A549 (cell line): ENCODE data around the gene FAM149B1.

Experiments
- CHD2 ChIP-seq: fragments of 150-350 bp; IDR thresholded peaks from 2 replicates; pipeline ENCODE4 v1.6.1; 2014; ENCODE audit warnings: low read length; ENCODE audit not compliant: partially characterized antibody
- CTCF ChIP-seq: fragments of >200 bp; sonication (Bioruptor Twin); formaldehyde crosslinking; IDR thresholded peaks from 3 replicates; pipeline ENCODE4 v1.5.1; 2016
- JUNB ChIP-seq: fragments of >200 bp; sonication (Bioruptor Twin); formaldehyde crosslinking; IDR thresholded peaks from 2 replicates; pipeline ENCODE4 v1.6.1; 2016
- KDM1A ChIP-seq: fragments of 200-600 bp; sonication (generic); IDR thresholded peaks from 2 replicates; pipeline ENCODE4 v1.6.1; 2016; ENCODE audit warnings: low read depth, mild to moderate bottlenecking
- MAFK ChIP-seq: fragments of 450-650 bp; IDR thresholded peaks from 2 replicates; pipeline ENCODE4 v1.6.1; 2014; ENCODE audit not compliant: partially characterized antibody
- NFE2L2 ChIP-seq: fragments of 150-350 bp; conservative IDR thresholded peaks from 2 replicates; pipeline ENCODE4 v1.6.1; 2014; ENCODE audit warnings: low read length
- PBX3 ChIP-seq: IDR thresholded peaks from 2 replicates; pipeline ENCODE4 v1.6.1; 2012
- POLR2A ChIP-seq: IDR thresholded peaks from 2 replicates; pipeline ENCODE4 v1.6.1; 2012; ENCODE audit warnings: mild to moderate bottlenecking, low read length
- RAD21 ChIP-seq, 2 experiments: fragments of >200 bp in 1 of 2; sonication (Bioruptor Twin) in 1 of 2; formaldehyde crosslinking in 1 of 2; IDR thresholded peaks in 1 of 2; conservative IDR thresholded peaks in 1 of 2; 2 replicates in 1 of 2; 3 replicates in 1 of 2; pipeline ENCODE4 v1.6.1; 2012 to 2018; ENCODE audit warnings: inconsistent platforms in 1 of 2
- RCOR1 ChIP-seq: fragments of 150-350 bp; IDR thresholded peaks from 2 replicates; pipeline ENCODE4 v1.6.1; 2014; ENCODE audit warnings: antibody characterized with exemption, low read length, low read depth
- REST ChIP-seq: fragments of 200-600 bp; sonication (generic); IDR thresholded peaks from 2 replicates; pipeline ENCODE4 v1.6.1; 2016; ENCODE audit warnings: antibody characterized with exemption, mild to moderate bottlenecking, moderate library complexity
- SMC3 ChIP-seq: fragments of >200 bp; sonication (Bioruptor Twin); formaldehyde crosslinking; IDR thresholded peaks from 3 replicates; pipeline ENCODE4 v1.6.1; 2018; ENCODE audit warnings: inconsistent platforms
- TP53 ChIP-seq: fragments of 250-450 bp; sonication (Bioruptor Pico); IDR thresholded peaks from 2 replicates; pipeline ENCODE4 v1.5.0; 2021; ENCODE audit warnings: mild to moderate bottlenecking, moderate library complexity
- USF2 ChIP-seq: fragments of 450-650 bp; IDR thresholded peaks from 2 replicates; pipeline ENCODE4 v1.6.1; 2014; ENCODE audit warnings: antibody characterized with exemption

- TF ChIP-seq CTCF (no peak; the same call in 2 of the 3 replicates), PBX3 (no peak; the same call in 1 of the 2 replicates), REST (peak; percentile 54; the same call in 1 of the 2 replicates), RAD21 (conservative IDR thresholded peaks at IDR 0.05 in 1 of 2, IDR thresholded peaks at IDR 0.05 in 1 of 2) (no peak), USF2 (no peak), MAFK (no peak), NFE2L2 (no peak), CHD2 (no peak), TP53 (no peak), RCOR1 (no peak), JUNB (no peak), KDM1A (no peak), SMC3 (0 out of 3 replicates have a peak, but pooled peaks have one; percentile 7), POLR2A (peak; percentile 81)
Observed at GRCh38 chr10:73167783-73168464, at the start of gene FAM149B1, which contains the start of gene ECD.
